Esophagus muscularis mucosa (tissue), 4 donors: Measurements from ENCODE around the gene PRRC2B. TPM values are rescaled to one million over a fixed set of nuclear protein-coding genes. Genes with fewer than 3 reads are reported as not detected.

Source experiments
- DNase-seq: peaks from one replicate; pipeline ENCODE4 v3.0.0-alpha.2; 2017; ENCODE audit errors: extremely low spot score
- H3K27ac ChIP-seq, 4 donors: fragments of 200-600 bp; sonication (generic); replicated peaks in 1 of 4; 1 replicate in 3 of 4; 2 replicates in 1 of 4; pipeline ENCODE4 v1.5.1; 2016 to 2019; ENCODE audit warnings: mild to moderate bottlenecking in 1 of 4
- H3K27me3 ChIP-seq, 4 donors: fragments of 200-600 bp; sonication (generic); one replicate each; pipeline versions ENCODE4 v1.5.1 to v1.6.0; 2016 to 2019
- H3K36me3 ChIP-seq, 4 donors: fragments of 200-600 bp; sonication (generic); one replicate each; pipeline ENCODE4 v1.5.1; 2016 to 2019
- H3K4me1 ChIP-seq, 4 donors: fragments of 200-600 bp; sonication (generic); one replicate each; pipeline ENCODE4 v1.5.1; 2016 to 2019
- H3K4me3 ChIP-seq, 4 donors: fragments of 200-600 bp; sonication (generic); 1 replicate in 2 of 4; 2 replicates in 2 of 4; pipeline ENCODE4 v1.5.1; 2016 to 2019; ENCODE audit warnings: mild to moderate bottlenecking in 4 of 4, moderate library complexity in 1 of 4
- H3K9me3 ChIP-seq, 4 donors: fragments of 200-600 bp; sonication (generic); 1 replicate in 3 of 4; 2 replicates in 1 of 4; pipeline ENCODE4 v1.5.1; 2016 to 2019
- EP300 ChIP-seq: sonication (generic); formaldehyde crosslinking; IDR thresholded peaks from one replicate; pipeline ENCODE4 v1.6.1; 2017; ENCODE audit warnings: antibody characterized with exemption
- POLR2A ChIP-seq: fragments of 450-650 bp; IDR thresholded peaks from one replicate; pipeline ENCODE4 v1.6.1; 2017; ENCODE audit warnings: antibody characterized with exemption, moderate library complexity, mild to moderate bottlenecking, low read depth
- POLR2AphosphoS5 ChIP-seq, 2 donors: sonication (generic); formaldehyde crosslinking; IDR thresholded peaks; one replicate each; pipeline ENCODE4 v1.6.1; 2017; ENCODE audit warnings: antibody characterized with exemption in 2 of 2
- WGBS: methylation state at CpG from one replicate; pipeline ENCODE4 v1.1.5; 2018; 5-methylcytosine and 5-hydroxymethylcytosine counted together
- intact Hi-C: fragments of 100-400 bp; cut with DNase I; formaldehyde crosslinking; loops from one replicate; pipeline ENCODE4 v1.15.1; 2023
- total RNA-seq, 4 donors: library from RNA; depleted of rRNA; stranded (reverse); fragments of >200 nt; gene quantifications; one replicate each; pipeline versions ENCODE4 v1.1.0 to v1.2.1, GENCODE V29; 2016
- TF ChIP-seq, protein P1 (sequence below), 3 experiments: fragments of 200-600 bp in 2 of 3; fragments of 450-650 bp in 1 of 3; sonication (generic) in 2 of 3; IDR thresholded peaks; one replicate each; pipeline ENCODE4 v1.5.1; 2017 to 2019; ENCODE audit warnings: antibody characterized with exemption in 3 of 3, mild to moderate bottlenecking in 2 of 3, moderate library complexity in 1 of 3

Gene PRRC2B
- total RNA-seq, 4 donors from 2014 or later, result 109 to 226 (median 148) TPM

DNA sequence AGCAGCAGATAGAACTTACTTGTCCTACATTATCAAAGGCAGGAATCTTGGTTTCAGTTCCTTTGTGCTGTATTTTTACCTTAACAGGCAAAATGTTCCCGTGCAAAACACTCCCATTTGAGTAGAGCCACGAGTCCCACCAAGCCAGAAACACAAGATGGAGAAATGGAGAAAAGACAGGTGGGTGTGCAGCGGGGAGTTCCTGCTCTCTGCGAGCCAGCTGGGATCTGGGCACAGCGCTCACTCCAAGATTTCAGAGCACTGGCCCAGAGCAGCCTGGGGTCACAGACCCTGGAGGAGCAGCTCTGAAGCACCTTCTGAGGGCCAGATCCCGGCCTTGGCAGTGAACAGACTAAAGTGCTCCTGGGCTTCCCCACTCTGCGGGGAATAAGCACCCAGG, 134.3 kb downstream of the PRRC2B start:
- WGBS, result 95% methylated on average over 7 of the region's 7 CpGs
- Histone ChIP-seq H3K36me3 (peaks cover 48 to 70% (median 65%) of the 10 kb centered on the region in 4 donors), H3K9me3 (no peaks in the 10 kb centered on the region), H3K4me3 (no peak overlapping the region), H3K27me3 (no peaks in the 10 kb centered on the region), H3K27ac (no peak overlapping the region), H3K4me1 (peaks cover 17 to 25% (median 20%) of the 10 kb centered on the region in 4 donors)
- no peak for DNase-seq
- intact Hi-C loops, result no loop called here
- TF ChIP-seq POLR2AphosphoS5 (IDR thresholded peaks at IDR 0.05) (no peak), EP300 (no peak), POLR2A (no peak)
- TF ChIP-seq, protein P1, sequence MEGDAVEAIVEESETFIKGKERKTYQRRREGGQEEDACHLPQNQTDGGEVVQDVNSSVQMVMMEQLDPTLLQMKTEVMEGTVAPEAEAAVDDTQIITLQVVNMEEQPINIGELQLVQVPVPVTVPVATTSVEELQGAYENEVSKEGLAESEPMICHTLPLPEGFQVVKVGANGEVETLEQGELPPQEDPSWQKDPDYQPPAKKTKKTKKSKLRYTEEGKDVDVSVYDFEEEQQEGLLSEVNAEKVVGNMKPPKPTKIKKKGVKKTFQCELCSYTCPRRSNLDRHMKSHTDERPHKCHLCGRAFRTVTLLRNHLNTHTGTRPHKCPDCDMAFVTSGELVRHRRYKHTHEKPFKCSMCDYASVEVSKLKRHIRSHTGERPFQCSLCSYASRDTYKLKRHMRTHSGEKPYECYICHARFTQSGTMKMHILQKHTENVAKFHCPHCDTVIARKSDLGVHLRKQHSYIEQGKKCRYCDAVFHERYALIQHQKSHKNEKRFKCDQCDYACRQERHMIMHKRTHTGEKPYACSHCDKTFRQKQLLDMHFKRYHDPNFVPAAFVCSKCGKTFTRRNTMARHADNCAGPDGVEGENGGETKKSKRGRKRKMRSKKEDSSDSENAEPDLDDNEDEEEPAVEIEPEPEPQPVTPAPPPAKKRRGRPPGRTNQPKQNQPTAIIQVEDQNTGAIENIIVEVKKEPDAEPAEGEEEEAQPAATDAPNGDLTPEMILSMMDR (IDR thresholded peaks at IDR 0.05), result no peak

DNA sequence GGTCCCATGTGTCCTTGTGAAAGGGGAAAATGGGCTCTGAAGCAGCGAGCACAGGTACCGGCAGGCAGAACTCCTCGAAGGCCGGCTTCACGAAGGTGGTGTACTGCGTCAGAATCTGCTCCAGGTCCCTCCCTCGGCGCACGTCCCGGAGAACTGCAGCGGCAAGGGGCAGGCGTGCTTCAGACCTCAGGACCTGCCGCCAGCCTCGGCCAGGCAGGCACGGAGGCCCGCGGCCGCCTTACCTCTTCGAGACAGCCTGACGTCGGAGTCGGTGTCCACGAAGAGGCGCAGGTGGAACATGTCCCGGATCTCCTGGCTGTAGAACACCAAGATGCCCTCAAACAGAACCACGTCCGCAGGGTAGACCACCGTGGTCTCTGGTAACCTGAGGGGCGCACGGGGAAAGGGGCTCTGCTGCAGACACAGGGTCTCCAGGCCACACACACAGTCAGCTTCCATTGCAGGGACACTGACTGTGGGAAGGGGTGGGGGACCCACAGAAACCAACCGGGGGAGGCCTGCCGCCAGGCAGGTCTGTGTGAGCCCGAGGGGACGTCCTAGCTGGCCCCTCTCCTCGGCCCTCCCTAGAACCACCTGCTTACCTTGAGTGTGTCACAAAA, 135.1 kb downstream of the PRRC2B start:
- Histone ChIP-seq H3K9me3 (no peaks in the 10 kb centered on the region), H3K4me3 (no peak overlapping the region), H3K36me3 (peaks cover 41 to 62% (median 57%) of the 10 kb centered on the region in 4 donors), H3K27me3 (no peaks in the 10 kb centered on the region), H3K27ac (no peak overlapping the region), H3K4me1 (peaks cover 17 to 25% (median 20%) of the 10 kb centered on the region in 4 donors)
- no peak for TF ChIP-seq POLR2A
- TF ChIP-seq, protein P1 (IDR thresholded peaks at IDR 0.05), result no peak
- TF ChIP-seq EP300, result no peak
- TF ChIP-seq POLR2AphosphoS5 (IDR thresholded peaks at IDR 0.05), result no peak
- 95% methylated on average over 8 of the region's 35 CpGs for WGBS
- intact Hi-C loops, result no loop called here
- no peak for DNase-seq

DNA sequence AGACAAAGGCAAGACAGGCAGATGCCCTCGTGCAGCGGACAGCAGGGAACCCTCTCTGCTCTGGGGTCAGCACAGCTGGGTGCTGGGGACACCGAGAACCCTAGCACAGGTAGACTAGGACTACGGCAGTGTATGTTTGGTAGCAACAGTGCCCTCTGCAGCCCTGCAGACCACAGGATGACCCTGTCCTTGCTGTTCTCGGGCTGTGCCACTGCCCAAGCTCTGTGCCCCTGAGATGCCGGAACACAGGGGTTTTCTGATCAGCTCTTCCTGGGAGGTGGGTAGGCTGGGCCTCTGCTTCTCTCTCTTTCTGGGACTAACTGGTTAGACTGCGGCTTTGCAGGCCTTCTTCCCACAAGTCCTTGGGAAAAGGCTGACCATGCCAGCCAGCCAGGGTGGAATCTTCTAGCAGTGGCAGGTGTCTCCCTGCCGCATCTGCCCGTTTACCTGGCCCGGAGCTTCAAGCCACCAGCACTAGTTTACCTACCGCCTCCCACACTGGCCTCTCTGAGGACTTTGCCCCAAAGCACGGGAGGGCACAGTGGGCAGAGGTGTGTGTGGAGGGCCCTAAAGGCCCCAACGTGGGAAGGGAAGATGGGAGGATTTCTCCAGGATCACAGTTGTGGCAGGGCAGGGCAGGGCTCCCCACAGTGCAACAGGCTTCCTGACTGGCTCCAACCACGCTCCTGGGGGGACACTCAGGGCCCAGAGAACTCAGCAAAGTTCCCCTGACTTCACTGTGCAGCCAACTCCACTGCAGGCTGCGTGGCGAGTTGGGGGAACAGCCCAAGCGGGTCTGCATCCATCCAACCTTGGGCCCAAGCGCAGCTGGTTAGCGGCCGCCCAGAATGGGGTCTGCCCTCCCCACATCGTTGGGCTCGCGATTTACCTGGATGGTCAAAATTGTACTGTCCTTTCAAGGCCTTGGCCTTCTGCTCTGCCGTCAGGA, 136.0 kb downstream of the PRRC2B start:
- no peak for DNase-seq
- no peaks in the 10 kb centered on the region for H3K9me3 ChIP-seq
- H3K36me3 ChIP-seq, result peaks cover 34 to 53% (median 48%) of the 10 kb centered on the region in 4 donors
- no peaks in the 10 kb centered on the region for H3K27me3 ChIP-seq
- 52% methylated on average over 19 of the region's 24 CpGs for WGBS
- peaks cover 17 to 25% (median 20%) of the 10 kb centered on the region in 4 donors for H3K4me1 ChIP-seq
- TF ChIP-seq EP300 (no peak), POLR2AphosphoS5 (IDR thresholded peaks at IDR 0.05) (no peak), POLR2A (no peak)
- TF ChIP-seq, protein P1 (IDR thresholded peaks at IDR 0.05), result no peak
- peak overlapping the region; percentile 93 to 100 (median 97) for H3K4me3 ChIP-seq
- intact Hi-C loops, result no loop called here
- peak overlapping the region; percentile 86 to 91 (median 88) for H3K27ac ChIP-seq

DNA sequence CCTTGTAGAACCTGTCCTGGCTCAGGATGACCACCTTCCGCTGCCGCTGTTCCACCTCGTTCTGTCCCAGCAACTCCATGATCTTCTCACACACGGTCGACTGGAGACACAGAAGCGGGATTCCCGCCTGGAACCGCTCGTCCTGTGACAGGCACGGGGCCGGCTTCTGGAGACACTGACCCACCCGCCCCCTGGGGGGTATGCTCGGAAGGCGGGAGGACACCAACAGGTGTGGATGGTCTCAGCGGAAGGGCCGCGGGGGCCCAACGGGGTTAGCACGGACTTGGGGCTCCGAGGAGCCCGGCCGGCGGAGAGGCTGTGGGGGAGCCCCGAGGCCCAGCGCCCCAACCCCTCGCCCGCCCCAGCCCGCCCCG, 136.6 kb downstream of the PRRC2B start:
- Histone ChIP-seq H3K4me3 (peak overlapping the region; percentile 93 to 100 (median 97)), H3K27me3 (no peaks in the 10 kb centered on the region), H3K9me3 (no peaks in the 10 kb centered on the region), H3K27ac (peak overlapping the region; percentile 86 to 91 (median 88)), H3K36me3 (peaks cover 33 to 46% (median 42%) of the 10 kb centered on the region in 4 donors), H3K4me1 (peaks cover 17 to 25% (median 20%) of the 10 kb centered on the region in 4 donors)
- no peak for TF ChIP-seq EP300
- no peak for TF ChIP-seq POLR2AphosphoS5 (IDR thresholded peaks at IDR 0.05)
- no peak for TF ChIP-seq POLR2A
- TF ChIP-seq, protein P1 (IDR thresholded peaks at IDR 0.05), result peak; percentile 21 to 36 (median 32)
- intact Hi-C loops, result no loop called here
- WGBS, result 2% methylated on average over 10 of the region's 29 CpGs
- DNase-seq, result no peak
